ENCODE measurements around the gene LHFPL3. TPM values are rescaled to one million over a fixed set of nuclear protein-coding genes. Genes with fewer than 3 reads are reported as not detected.

LHFPL3 gene
- polyA plus RNA-seq, 2 of the 4 experiments (the other 2 are of a cell fraction): not detected

DNA sequence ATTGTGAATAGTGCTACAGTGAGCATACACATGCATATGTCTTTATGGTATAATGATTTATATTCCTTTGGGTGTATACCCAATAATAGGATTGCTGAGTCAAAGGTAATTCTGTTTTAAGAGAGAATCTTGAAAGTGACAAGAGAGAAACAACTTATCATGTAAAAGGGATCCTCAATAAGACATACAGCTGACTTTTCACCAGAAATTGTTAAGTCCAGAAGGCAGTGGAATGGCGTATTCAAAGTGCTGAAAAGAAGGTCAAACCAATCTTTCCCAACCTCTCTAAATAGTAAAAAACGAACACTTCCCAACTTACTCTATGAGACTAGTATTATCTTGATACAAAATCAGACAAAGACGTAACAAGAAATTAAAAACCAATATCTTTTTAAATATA, 59.8 kb downstream of the LHFPL3 start (continued):
- TF ChIP-seq HEYL (CRISPR knock-in tag; IDR thresholded peaks at IDR 0.05): no peak
- no peak for TF ChIP-seq RFX5 (IDR thresholded peaks at IDR 0.05)
- TF ChIP-seq NPAS2 (CRISPR knock-in tag; IDR thresholded peaks at IDR 0.05; ENCODE audit: borderline replicate concordance): no peak
- no peak for TF ChIP-seq POLR2AphosphoS2 (conservative IDR thresholded peaks at IDR 0.05; ENCODE audit: low read length)
- no peak for TF ChIP-seq CEBPB (IDR thresholded peaks at IDR 0.05)
- TF ChIP-seq, protein P1, sequence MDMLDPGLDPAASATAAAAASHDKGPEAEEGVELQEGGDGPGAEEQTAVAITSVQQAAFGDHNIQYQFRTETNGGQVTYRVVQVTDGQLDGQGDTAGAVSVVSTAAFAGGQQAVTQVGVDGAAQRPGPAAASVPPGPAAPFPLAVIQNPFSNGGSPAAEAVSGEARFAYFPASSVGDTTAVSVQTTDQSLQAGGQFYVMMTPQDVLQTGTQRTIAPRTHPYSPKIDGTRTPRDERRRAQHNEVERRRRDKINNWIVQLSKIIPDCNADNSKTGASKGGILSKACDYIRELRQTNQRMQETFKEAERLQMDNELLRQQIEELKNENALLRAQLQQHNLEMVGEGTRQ (IDR thresholded peaks at IDR 0.05): no peak

DNA sequence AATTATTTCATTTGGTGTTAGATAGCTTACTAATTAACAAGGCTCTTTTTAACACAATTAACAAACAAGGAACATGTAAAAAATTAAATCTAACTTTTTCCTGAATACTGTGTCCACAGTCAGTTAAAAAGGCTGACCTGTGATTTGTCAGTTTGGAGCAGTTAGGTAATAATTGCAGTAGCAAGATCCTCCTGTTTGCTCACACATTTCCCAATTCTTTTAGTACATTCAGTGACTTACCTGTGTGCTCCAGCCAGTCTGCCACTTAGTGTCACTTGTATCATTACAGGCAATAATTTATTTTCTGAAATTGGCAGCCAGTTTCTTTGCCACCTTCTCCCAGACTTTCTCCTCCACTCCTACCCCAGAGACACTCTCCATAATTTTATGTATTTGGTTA, 66.8 kb downstream of the LHFPL3 start:
- TF ChIP-seq MAFK (IDR thresholded peaks at IDR 0.05; ENCODE audit: partially characterized antibody): no peak
- TF ChIP-seq PHF8 (IDR thresholded peaks at IDR 0.05; ENCODE audit: borderline replicate concordance, low read depth): no peak
- TF ChIP-seq JUNB (IDR thresholded peaks at IDR 0.05): no peak
- TF ChIP-seq, protein P2, sequence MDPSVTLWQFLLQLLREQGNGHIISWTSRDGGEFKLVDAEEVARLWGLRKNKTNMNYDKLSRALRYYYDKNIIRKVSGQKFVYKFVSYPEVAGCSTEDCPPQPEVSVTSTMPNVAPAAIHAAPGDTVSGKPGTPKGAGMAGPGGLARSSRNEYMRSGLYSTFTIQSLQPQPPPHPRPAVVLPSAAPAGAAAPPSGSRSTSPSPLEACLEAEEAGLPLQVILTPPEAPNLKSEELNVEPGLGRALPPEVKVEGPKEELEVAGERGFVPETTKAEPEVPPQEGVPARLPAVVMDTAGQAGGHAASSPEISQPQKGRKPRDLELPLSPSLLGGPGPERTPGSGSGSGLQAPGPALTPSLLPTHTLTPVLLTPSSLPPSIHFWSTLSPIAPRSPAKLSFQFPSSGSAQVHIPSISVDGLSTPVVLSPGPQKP (IDR thresholded peaks at IDR 0.05; ENCODE audit: low read depth, low read length): no peak
- no peak for TF ChIP-seq MAZ (IDR thresholded peaks at IDR 0.05; ENCODE audit: borderline replicate concordance, low read depth, low read length)
- TF ChIP-seq CHD2 (IDR thresholded peaks at IDR 0.05; ENCODE audit: low read length, partially characterized antibody): no peak
- no peak for TF ChIP-seq HOXA7 (CRISPR knock-in tag; IDR thresholded peaks at IDR 0.05)
- no peak for TF ChIP-seq TP53 (CRISPR knock-in tag; IDR thresholded peaks at IDR 0.05)
- TF ChIP-seq RFX5 (IDR thresholded peaks at IDR 0.05): no peak
- TF ChIP-seq, protein P3, sequence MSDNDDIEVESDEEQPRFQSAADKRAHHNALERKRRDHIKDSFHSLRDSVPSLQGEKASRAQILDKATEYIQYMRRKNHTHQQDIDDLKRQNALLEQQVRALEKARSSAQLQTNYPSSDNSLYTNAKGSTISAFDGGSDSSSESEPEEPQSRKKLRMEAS (IDR thresholded peaks at IDR 0.05): no peak
- no peak for TF ChIP-seq CEBPB (IDR thresholded peaks at IDR 0.05)
- TF ChIP-seq, protein P4, sequence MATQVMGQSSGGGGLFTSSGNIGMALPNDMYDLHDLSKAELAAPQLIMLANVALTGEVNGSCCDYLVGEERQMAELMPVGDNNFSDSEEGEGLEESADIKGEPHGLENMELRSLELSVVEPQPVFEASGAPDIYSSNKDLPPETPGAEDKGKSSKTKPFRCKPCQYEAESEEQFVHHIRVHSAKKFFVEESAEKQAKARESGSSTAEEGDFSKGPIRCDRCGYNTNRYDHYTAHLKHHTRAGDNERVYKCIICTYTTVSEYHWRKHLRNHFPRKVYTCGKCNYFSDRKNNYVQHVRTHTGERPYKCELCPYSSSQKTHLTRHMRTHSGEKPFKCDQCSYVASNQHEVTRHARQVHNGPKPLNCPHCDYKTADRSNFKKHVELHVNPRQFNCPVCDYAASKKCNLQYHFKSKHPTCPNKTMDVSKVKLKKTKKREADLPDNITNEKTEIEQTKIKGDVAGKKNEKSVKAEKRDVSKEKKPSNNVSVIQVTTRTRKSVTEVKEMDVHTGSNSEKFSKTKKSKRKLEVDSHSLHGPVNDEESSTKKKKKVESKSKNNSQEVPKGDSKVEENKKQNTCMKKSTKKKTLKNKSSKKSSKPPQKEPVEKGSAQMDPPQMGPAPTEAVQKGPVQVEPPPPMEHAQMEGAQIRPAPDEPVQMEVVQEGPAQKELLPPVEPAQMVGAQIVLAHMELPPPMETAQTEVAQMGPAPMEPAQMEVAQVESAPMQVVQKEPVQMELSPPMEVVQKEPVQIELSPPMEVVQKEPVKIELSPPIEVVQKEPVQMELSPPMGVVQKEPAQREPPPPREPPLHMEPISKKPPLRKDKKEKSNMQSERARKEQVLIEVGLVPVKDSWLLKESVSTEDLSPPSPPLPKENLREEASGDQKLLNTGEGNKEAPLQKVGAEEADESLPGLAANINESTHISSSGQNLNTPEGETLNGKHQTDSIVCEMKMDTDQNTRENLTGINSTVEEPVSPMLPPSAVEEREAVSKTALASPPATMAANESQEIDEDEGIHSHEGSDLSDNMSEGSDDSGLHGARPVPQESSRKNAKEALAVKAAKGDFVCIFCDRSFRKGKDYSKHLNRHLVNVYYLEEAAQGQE (IDR thresholded peaks at IDR 0.05): no peak
- TF ChIP-seq HOXB5 (CRISPR knock-in tag; IDR thresholded peaks at IDR 0.05): no peak
- no peak for TF ChIP-seq POLR2AphosphoS2 (conservative IDR thresholded peaks at IDR 0.05; ENCODE audit: low read length)
- no peak for TF ChIP-seq MYC (IDR thresholded peaks at IDR 0.05; ENCODE audit: borderline replicate concordance, low read length)
- TF ChIP-seq, protein P1 (IDR thresholded peaks at IDR 0.05): no peak
- TF ChIP-seq, protein P5, sequence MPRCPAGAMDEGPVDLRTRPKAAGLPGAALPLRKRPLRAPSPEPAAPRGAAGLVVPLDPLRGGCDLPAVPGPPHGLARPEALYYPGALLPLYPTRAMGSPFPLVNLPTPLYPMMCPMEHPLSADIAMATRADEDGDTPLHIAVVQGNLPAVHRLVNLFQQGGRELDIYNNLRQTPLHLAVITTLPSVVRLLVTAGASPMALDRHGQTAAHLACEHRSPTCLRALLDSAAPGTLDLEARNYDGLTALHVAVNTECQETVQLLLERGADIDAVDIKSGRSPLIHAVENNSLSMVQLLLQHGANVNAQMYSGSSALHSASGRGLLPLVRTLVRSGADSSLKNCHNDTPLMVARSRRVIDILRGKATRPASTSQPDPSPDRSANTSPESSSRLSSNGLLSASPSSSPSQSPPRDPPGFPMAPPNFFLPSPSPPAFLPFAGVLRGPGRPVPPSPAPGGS (IDR thresholded peaks at IDR 0.05): no peak
- no peak for TF ChIP-seq RAD21 (conservative IDR thresholded peaks at IDR 0.05 in 1 of 2, IDR thresholded peaks at IDR 0.05 in 1 of 2)

More for the DNA sequence above, 66.8 kb downstream of the LHFPL3 start:
- ATAC-seq (no peak), DNase-seq (ENCODE audit: low read depth in 1 of 2, low spot score in 1 of 2) (no peak), FAIRE-seq (no peak)
- ChIA-PET CTCF (no interaction called here), POLR2A (no interaction called here)
- Histone ChIP-seq H3K4me1 (no peaks in the 10 kb centered on the region), H3K4me2 (no peak overlapping the region), H3K4me3 (no peak overlapping the region), H3K27ac (no peak overlapping the region), H3K9me3 (no peaks in the 10 kb centered on the region)
